WI38 (cell line): ENCODE results near the gene AP1M1.

Experiments
- H3K4me3 ChIP-seq: 2 replicates; pipeline ENCODE4 v1.5.1; 2011; ENCODE audit warnings: low read depth, mild to moderate bottlenecking, control low read depth, low read length
- TF ChIP-seq, protein P1 (sequence below): IDR thresholded peaks from 2 replicates; pipeline ENCODE4 v1.5.1; 2012; ENCODE audit warnings: low read depth, mild to moderate bottlenecking, control low read depth, low read length

Gene AP1M1

DNA sequence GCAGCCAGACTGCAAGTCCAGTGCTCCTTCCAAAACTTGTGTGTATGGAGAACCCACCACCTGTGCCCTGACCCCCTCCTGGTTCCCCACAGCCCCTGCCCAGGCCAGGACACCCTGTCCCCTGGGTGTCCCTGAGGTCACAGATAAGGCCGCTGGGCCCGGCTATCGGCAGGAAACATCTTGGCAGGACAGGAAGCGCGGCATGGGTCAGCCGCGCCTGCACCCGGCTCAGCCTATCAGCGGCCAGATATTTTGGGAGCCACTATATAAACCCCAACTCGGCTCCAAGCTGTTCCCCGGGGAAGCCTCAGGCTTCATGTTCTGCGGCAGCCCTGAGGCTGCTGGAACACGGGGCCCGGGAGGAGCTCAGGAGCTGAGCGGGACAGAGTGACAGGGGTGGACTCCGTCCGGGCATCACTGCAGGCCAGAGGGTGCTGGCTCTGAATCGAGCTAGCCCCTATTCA lies 60.8 kb downstream of the AP1M1 start:
- TF ChIP-seq, protein P1, sequence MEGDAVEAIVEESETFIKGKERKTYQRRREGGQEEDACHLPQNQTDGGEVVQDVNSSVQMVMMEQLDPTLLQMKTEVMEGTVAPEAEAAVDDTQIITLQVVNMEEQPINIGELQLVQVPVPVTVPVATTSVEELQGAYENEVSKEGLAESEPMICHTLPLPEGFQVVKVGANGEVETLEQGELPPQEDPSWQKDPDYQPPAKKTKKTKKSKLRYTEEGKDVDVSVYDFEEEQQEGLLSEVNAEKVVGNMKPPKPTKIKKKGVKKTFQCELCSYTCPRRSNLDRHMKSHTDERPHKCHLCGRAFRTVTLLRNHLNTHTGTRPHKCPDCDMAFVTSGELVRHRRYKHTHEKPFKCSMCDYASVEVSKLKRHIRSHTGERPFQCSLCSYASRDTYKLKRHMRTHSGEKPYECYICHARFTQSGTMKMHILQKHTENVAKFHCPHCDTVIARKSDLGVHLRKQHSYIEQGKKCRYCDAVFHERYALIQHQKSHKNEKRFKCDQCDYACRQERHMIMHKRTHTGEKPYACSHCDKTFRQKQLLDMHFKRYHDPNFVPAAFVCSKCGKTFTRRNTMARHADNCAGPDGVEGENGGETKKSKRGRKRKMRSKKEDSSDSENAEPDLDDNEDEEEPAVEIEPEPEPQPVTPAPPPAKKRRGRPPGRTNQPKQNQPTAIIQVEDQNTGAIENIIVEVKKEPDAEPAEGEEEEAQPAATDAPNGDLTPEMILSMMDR = no peak

DNA sequence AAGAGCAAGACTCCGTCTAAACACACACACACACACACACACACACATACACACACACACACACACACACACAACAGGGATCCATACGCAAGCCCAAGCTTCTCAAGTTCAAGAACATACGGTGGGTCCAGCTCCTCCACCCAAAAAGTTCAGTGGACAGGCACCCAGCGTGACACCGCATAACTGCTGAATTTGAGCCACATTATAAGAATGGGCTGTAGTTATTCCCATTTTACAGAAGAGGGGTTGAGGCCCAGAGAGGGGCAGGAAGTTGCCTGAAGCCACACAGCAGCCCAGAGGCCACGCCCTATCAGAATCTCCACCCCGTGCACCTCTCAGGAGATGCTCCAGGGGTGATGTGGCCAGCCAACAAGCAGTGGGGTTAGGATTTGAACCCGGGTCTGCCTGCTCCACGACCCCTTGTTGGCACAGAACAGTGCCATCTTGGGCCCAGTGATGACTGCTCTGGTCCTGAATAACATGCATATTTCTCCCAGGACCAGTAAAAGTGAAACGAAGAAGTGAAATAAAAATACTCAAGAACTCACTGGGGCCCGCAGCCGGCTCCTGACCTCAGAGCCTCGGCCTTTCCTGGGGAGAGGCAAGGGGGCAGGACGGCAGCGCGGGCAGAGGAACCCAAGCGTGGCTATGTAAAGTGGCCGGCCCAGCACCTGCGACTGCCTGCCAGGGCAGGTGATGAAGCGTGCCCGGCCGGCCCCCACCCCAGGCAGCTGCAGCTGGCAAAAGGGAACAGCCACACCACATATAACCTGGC lies 61.9 kb downstream of the AP1M1 start:
- TF ChIP-seq, protein P1 = no peak
- H3K4me3 ChIP-seq = no peak overlapping the region

More for the DNA sequence above, 60.8 kb downstream of the AP1M1 start:
- H3K4me3 ChIP-seq = no peak overlapping the region

DNA sequence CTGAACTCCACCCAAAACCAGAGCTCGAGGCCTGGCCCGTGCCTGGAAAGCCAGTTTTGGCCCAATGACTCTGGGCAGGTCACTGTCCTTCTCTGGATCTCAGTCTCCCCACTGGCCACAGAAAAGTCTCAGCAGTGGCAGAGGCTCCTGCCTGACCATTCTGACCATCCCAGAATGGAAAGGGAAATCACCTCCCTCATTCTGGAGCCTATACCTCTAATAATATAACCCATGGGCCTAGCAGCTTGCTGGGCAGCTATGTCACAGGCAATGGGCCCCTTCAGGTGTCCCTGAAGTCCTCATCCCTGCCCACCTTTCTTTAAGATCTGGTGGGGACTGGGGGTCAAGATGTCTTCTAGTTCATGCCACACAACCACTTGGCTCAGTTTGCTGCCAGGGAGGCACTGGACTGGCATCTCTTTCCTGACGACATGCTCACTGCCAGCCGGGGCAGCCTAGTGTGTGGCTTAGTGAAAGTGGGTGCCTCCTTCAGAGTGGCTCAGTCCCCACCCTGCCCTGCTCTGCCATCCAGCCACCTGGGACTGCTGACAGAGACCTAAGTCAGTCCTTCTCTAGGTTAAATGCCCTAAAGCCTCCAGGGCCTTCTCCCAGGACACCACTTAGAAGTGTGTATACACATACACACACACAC lies 62.6 kb downstream of the AP1M1 start:
- no peak overlapping the region for H3K4me3 ChIP-seq
- TF ChIP-seq, protein P1 = no peak

DNA sequence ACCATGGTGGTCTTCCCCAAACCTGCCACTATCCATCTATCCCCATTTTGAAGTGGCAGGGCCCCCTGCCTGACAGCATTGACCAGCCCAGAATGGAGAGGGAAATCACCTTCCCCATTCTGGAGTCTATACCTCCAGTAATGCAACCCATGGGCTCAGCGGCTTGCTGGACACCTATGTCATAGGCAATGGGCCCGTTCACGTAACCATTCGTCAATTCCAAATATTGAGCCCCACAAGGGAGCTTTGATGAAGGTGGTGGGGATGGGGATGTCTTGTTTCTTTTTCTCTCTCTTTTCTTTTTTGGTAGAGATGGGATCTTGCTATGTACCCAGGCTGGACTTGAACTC lies 63.1 kb downstream of the AP1M1 start:
- no peak overlapping the region for H3K4me3 ChIP-seq
- TF ChIP-seq, protein P1 = no peak

DNA sequence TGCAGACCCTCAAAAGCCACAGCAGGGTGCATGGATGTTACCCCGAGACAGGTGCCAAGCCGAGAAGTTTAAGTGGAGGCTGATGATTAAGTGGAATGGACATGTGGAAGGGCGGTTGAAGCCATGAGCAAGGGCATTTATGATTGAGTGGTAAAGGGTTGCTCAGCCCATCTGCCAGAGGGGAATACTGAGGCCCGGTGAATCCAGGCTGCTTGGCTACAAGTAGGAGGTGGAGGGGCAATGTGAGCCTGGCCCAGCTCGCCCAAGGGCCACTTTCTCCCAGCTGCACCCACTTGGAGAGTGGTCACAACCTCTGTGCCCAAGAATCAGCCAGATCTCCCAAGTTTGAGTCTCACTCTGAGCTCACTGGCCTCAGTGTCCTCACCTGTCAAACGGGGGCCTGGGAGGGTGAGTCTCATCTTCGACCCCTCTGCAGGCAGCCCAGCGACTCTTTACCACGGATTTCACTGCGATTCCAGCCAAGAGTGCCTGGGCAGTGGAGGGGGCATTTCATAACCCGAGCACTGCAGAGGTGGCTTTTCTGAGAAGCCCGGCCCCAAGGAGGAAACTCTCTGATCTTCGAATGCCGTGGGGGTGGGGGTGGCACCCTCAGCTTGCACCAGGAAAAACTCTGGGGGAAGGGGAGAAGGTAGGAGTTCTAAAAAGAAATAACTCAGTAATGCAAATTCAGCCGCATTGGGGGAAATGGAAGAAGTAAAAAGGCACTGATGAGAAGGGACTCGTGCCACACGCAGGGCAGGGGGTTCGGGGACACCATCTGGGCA lies 64.1 kb downstream of the AP1M1 start:
- H3K4me3 ChIP-seq = no peak overlapping the region
- TF ChIP-seq, protein P1 = no peak

DNA sequence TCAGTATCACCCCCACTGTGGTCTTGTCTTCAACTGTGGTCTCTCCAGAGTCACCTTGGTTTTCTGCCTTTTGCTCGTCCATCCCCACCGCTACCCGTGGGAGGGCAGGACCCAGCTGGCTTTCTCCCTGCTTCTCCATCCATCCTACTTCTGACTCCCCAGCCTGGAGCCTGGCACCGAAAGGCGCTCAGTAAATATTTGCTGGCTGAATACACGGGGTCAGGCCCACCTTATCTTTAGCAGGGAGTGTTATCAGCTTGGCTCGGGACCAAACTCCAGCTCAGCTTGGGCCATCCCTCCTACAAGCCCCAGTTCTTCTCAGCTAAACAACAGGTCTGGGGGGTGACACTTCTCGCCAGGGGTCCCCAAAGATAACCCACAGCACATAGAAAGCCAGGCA lies 64.9 kb downstream of the AP1M1 start:
- no peak overlapping the region for H3K4me3 ChIP-seq
- TF ChIP-seq, protein P1 = no peak
